ENCODE results near the gene PANX1. TPM values are rescaled to one million over a fixed set of nuclear protein-coding genes. Genes with fewer than 3 reads are reported as not detected.
A peak's percentile ranks its signal among the peaks of the same experiment; 100 is the strongest.

Gene PANX1
- total RNA-seq, 1 donor from 2014 or later, result 42.1 TPM

- H3K9ac ChIP-seq (ENCODE audit: low read length), result no peak overlapping the region
- no peak for TF ChIP-seq CTCF (IDR thresholded peaks at IDR 0.05; ENCODE audit: insufficient read depth, low read depth, low read length)
- TF ChIP-seq EZH2 (IDR thresholded peaks at IDR 0.05; ENCODE audit: insufficient read depth, low read length), result no peak
- no peaks in the 10 kb centered on the region for H3K79me2 ChIP-seq (ENCODE audit: insufficient read depth, low read length)
- no peaks in the 10 kb centered on the region for H3K9me3 ChIP-seq (ENCODE audit: insufficient read depth, low read depth, low read length)
- Mint-ChIP-seq H3K4me1 (ENCODE audit: low read depth, unreplicated experiment) (peaks cover 4% of the 10 kb centered on the region), H3K27me3 (ENCODE audit: low read depth, unreplicated experiment) (no peaks in the 10 kb centered on the region), H3K9me3 (ENCODE audit: unreplicated experiment) (peaks cover 2% of the 10 kb centered on the region), H3K27ac (ENCODE audit: unreplicated experiment) (no peak overlapping the region), H3K36me3 (ENCODE audit: low read depth, unreplicated experiment) (peaks cover 2% of the 10 kb centered on the region), H3K4me3 (ENCODE audit: unreplicated experiment) (no peak overlapping the region)
- no peak overlapping the region for H3K27ac ChIP-seq (ENCODE audit: low read depth, low read length)
- no peaks in the 10 kb centered on the region for H4K20me1 ChIP-seq (ENCODE audit: insufficient read depth, low read length)
- no peaks in the 10 kb centered on the region for H3K36me3 ChIP-seq (ENCODE audit: insufficient read depth, low read length)
- peaks cover 9% of the 10 kb centered on the region for H3K4me1 ChIP-seq (ENCODE audit: insufficient read depth, low read length)
- no peak overlapping the region for H2AFZ ChIP-seq (ENCODE audit: low read depth, low read length)
- no peak for FAIRE-seq
- H3K27me3 ChIP-seq (ENCODE audit: insufficient read depth, low read length), result no peaks in the 10 kb centered on the region
- H3K4me3 ChIP-seq (ENCODE audit: insufficient read depth, low read depth, low read length), result no peak overlapping the region
- peak; percentile 65 for DNase-seq (ENCODE audit: low read depth)
- H3K4me2 ChIP-seq (ENCODE audit: low read length), result no peak overlapping the region
These were observed 72.4 kb downstream of the PANX1 start for GRCh38 chr11:94201004-94201465.

GRCh38 chr11:94203070-94203469 is 74.4 kb downstream of the PANX1 start:
- no peaks in the 10 kb centered on the region for H3K27me3 ChIP-seq (ENCODE audit: insufficient read depth, low read length)
- H3K4me1 ChIP-seq (ENCODE audit: insufficient read depth, low read length), result peaks cover 9% of the 10 kb centered on the region
- no peak overlapping the region for H2AFZ ChIP-seq (ENCODE audit: low read depth, low read length)
- no peak overlapping the region for H3K4me2 ChIP-seq (ENCODE audit: low read length)
- DNase-seq (ENCODE audit: low read depth) (no peak), FAIRE-seq (no peak)
- no peak overlapping the region for H3K27ac ChIP-seq (ENCODE audit: low read depth, low read length)
- H3K9me3 ChIP-seq (ENCODE audit: insufficient read depth, low read depth, low read length), result no peaks in the 10 kb centered on the region
- no peak overlapping the region for H3K4me3 ChIP-seq (ENCODE audit: insufficient read depth, low read depth, low read length)
- Mint-ChIP-seq H3K4me1 (ENCODE audit: low read depth, unreplicated experiment) (peaks cover 4% of the 10 kb centered on the region), H3K27ac (ENCODE audit: unreplicated experiment) (no peak overlapping the region), H3K4me3 (ENCODE audit: unreplicated experiment) (no peak overlapping the region), H3K9me3 (ENCODE audit: unreplicated experiment) (peaks cover 2% of the 10 kb centered on the region), H3K36me3 (ENCODE audit: low read depth, unreplicated experiment) (peaks cover 2% of the 10 kb centered on the region), H3K27me3 (ENCODE audit: low read depth, unreplicated experiment) (no peaks in the 10 kb centered on the region)
- H4K20me1 ChIP-seq (ENCODE audit: insufficient read depth, low read length), result no peaks in the 10 kb centered on the region
- H3K79me2 ChIP-seq (ENCODE audit: insufficient read depth, low read length), result no peaks in the 10 kb centered on the region
- TF ChIP-seq CTCF (IDR thresholded peaks at IDR 0.05; ENCODE audit: insufficient read depth, low read depth, low read length), result no peak
- TF ChIP-seq EZH2 (IDR thresholded peaks at IDR 0.05; ENCODE audit: insufficient read depth, low read length), result no peak
- no peak overlapping the region for H3K9ac ChIP-seq (ENCODE audit: low read length)
- no peaks in the 10 kb centered on the region for H3K36me3 ChIP-seq (ENCODE audit: insufficient read depth, low read length)

GRCh38 chr11:94211261-94211830 is 82.7 kb downstream of the PANX1 start:
- no peaks in the 10 kb centered on the region for H3K9me3 ChIP-seq (ENCODE audit: insufficient read depth, low read depth, low read length)
- Mint-ChIP-seq H3K4me1 (ENCODE audit: low read depth, unreplicated experiment) (no peaks in the 10 kb centered on the region), H3K36me3 (ENCODE audit: low read depth, unreplicated experiment) (no peaks in the 10 kb centered on the region), H3K27ac (ENCODE audit: unreplicated experiment) (no peak overlapping the region), H3K27me3 (ENCODE audit: low read depth, unreplicated experiment) (peaks cover 6% of the 10 kb centered on the region), H3K4me3 (ENCODE audit: unreplicated experiment) (no peak overlapping the region), H3K9me3 (ENCODE audit: unreplicated experiment) (no peaks in the 10 kb centered on the region)
- no peaks in the 10 kb centered on the region for H3K36me3 ChIP-seq (ENCODE audit: insufficient read depth, low read length)
- no peaks in the 10 kb centered on the region for H3K4me1 ChIP-seq (ENCODE audit: insufficient read depth, low read length)
- H3K9ac ChIP-seq (ENCODE audit: low read length), result no peak overlapping the region
- no peaks in the 10 kb centered on the region for H3K79me2 ChIP-seq (ENCODE audit: insufficient read depth, low read length)
- no peaks in the 10 kb centered on the region for H3K27me3 ChIP-seq (ENCODE audit: insufficient read depth, low read length)
- no peak overlapping the region for H3K4me2 ChIP-seq (ENCODE audit: low read length)
- DNase-seq (ENCODE audit: low read depth) (no peak), FAIRE-seq (no peak)
- H3K4me3 ChIP-seq (ENCODE audit: insufficient read depth, low read depth, low read length), result no peak overlapping the region
- H2AFZ ChIP-seq (ENCODE audit: low read depth, low read length), result no peak overlapping the region
- H3K27ac ChIP-seq (ENCODE audit: low read depth, low read length), result no peak overlapping the region
- no peaks in the 10 kb centered on the region for H4K20me1 ChIP-seq (ENCODE audit: insufficient read depth, low read length)
- TF ChIP-seq CTCF (IDR thresholded peaks at IDR 0.05; ENCODE audit: insufficient read depth, low read depth, low read length), result no peak
- no peak for TF ChIP-seq EZH2 (IDR thresholded peaks at IDR 0.05; ENCODE audit: insufficient read depth, low read length)

Measured in astrocyte (in vitro differentiated cells and primary cell).